ENCODE data around the gene DLGAP5. TPM values are rescaled to one million over a fixed set of nuclear protein-coding genes. Genes with fewer than 3 reads are reported as not detected.

Gene DLGAP5
- total RNA-seq, 2 donors from 2014 or later = 10.5 to 35.9 TPM

DNA sequence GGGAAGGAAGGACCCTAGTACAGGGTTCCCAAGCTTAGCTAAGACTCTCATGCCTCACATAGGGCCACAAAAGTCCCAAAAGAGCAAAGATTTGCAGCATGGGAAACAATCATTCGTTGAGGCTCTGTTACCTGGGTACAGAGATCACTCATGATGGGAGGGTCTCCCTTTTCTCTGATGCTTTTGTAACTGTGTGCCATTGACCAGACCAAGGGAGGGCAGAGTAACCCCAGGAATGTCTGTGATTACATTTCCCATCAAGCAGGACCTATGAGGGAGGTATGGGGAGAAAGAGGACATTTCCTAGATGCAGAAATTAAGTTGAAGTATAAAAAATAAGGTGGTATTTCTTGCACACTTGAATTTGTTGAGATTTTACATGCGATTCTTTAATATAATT is 16.4 kb upstream of the DLGAP5 start:
- DNase-seq = no peak
- no peaks in the 10 kb centered on the region for H3K36me3 ChIP-seq
- intact Hi-C loops (cut with DNase I) = no loop called here
- H3K9me3 ChIP-seq = no peaks in the 10 kb centered on the region
- no peaks in the 10 kb centered on the region for H3K4me1 ChIP-seq
- H3K9ac ChIP-seq (ENCODE audit: low read depth in 2 of 2, low read length in 2 of 2) = no peak overlapping the region
- H3K4me3 ChIP-seq = no peak overlapping the region
- no peak overlapping the region for H3K27ac ChIP-seq
- H3K27me3 ChIP-seq = no peaks in the 10 kb centered on the region
- TF ChIP-seq, protein P1, sequence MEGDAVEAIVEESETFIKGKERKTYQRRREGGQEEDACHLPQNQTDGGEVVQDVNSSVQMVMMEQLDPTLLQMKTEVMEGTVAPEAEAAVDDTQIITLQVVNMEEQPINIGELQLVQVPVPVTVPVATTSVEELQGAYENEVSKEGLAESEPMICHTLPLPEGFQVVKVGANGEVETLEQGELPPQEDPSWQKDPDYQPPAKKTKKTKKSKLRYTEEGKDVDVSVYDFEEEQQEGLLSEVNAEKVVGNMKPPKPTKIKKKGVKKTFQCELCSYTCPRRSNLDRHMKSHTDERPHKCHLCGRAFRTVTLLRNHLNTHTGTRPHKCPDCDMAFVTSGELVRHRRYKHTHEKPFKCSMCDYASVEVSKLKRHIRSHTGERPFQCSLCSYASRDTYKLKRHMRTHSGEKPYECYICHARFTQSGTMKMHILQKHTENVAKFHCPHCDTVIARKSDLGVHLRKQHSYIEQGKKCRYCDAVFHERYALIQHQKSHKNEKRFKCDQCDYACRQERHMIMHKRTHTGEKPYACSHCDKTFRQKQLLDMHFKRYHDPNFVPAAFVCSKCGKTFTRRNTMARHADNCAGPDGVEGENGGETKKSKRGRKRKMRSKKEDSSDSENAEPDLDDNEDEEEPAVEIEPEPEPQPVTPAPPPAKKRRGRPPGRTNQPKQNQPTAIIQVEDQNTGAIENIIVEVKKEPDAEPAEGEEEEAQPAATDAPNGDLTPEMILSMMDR (IDR thresholded peaks at IDR 0.05) = no peak

DNA sequence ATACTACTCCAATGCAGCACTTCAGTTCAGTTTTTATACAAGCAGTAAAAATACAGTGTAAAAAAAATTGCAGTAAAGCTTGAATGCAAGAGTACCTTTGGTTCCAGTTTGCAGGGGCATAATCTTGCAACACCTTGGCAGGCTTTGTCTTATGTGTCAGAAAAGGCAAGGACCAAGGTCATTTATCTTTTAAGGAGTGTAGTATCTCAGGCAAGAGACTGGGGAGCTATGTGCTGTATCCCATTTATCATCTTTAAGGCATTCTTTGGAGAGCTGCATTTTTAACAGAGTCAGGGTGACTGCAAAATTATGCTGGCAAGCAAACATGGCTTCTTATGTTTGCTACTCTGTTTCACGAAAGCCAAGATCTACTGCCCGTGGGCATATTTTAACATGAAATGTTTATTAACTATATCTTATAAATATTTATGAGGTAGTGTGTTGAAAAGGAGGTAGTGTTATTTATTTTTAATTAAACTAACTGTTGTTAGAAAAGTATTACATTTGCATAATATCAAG is 14.8 kb upstream of the DLGAP5 start:
- Histone ChIP-seq H3K9me3 (no peaks in the 10 kb centered on the region), H3K27me3 (no peaks in the 10 kb centered on the region), H3K36me3 (no peaks in the 10 kb centered on the region), H3K27ac (no peak overlapping the region), H3K4me1 (no peaks in the 10 kb centered on the region), H3K9ac (ENCODE audit: low read depth in 2 of 2, low read length in 2 of 2) (no peak overlapping the region), H3K4me3 (no peak overlapping the region)
- intact Hi-C loops (cut with DNase I) = no loop called here
- DNase-seq = no peak
- TF ChIP-seq, protein P1 (IDR thresholded peaks at IDR 0.05) = no peak

DNA sequence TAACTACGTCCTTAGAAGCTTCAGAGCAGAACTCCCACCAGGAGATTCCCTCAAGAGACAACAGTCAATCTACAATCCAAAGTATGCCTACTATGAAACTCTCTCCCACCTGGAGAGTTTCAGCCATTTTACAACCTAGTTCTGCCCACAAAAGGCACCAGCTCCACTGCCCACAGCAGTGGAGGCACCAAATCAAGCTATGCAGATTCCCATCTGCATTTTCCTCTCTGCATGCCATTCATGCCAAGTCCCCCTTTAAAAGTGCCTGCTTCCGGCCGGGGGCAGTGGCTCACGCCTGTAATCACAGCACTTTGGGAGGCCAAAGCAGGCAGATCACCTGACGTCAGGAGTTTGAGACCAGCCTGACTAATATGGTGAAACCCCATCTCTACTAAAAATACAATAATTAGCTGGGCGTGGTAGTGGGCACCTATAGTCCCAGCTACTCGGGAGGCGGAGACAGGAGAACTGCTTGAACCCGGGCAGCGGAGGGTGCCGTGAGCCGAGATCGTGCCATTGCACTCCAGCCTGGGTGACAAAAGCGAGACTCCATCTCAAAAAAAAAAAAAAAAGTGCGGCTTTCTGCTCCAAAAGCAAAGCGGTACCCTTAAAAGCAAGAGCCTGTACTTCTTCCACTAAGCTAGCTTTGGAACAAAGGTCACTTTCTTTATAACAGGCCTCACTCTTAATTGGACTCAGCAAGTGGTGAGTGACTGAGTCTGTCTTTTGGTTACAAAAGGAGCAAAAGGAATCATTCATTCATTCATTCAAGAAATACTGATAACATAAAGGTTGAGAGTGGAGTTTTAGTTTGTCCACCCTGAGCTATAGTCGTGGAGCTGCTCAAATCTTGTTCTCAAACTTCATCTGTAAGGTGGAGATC is 10.1 kb upstream of the DLGAP5 start:
- no peaks in the 10 kb centered on the region for H3K9me3 ChIP-seq
- no peak overlapping the region for H3K4me3 ChIP-seq
- no peak overlapping the region for H3K9ac ChIP-seq (ENCODE audit: low read depth in 2 of 2, low read length in 2 of 2)
- no peak overlapping the region for H3K27ac ChIP-seq
- DNase-seq = no peak
- TF ChIP-seq, protein P1 (IDR thresholded peaks at IDR 0.05) = no peak
- H3K36me3 ChIP-seq = no peaks in the 10 kb centered on the region
- H3K27me3 ChIP-seq = no peaks in the 10 kb centered on the region
- H3K4me1 ChIP-seq = no peaks in the 10 kb centered on the region
- intact Hi-C loops (cut with DNase I) = no loop called here

DNA sequence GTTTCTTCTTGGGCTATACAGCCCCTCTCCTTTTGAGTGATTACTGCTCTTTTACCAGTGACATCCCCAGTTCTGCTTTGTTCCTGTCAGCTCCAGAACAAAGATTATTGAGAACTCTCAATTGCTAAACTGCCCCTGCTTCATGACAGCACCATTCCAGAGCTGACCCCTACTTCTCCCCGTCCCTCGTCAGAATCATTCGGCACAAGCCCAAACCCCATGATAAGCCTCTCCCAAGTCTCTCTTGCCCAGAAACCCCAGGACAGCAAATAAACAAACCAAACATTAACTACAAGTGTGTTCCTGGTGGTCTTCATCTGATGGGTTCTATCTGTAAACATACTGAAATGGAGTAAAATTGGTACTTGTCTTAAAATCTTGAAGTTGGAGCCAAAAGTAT is 9.3 kb upstream of the DLGAP5 start:
- H3K9ac ChIP-seq (ENCODE audit: low read depth in 2 of 2, low read length in 2 of 2) = no peak overlapping the region
- H3K4me3 ChIP-seq = no peak overlapping the region
- intact Hi-C loops (cut with DNase I) = no loop called here

DNA sequence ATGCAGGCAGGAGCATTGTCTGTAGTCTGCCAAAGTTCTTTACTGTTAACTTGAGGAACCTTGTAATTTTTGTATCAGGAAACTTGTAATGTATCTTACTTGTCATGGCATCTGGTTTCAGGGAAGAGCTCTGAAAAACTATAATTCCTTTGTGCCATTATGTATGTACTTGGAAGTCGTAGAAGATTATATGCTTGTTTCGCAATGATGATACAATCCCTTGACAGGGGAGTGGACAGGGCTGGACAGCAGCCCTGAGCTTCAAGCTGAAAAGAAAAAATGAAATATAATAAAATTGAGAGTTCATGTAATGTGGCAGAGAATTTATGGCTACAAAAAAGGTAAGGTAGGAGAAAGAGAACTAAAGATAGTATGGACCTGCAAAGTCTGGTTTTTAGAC is 7.4 kb upstream of the DLGAP5 start:
- intact Hi-C loops (cut with DNase I) = no loop called here
- Histone ChIP-seq H3K27me3 (no peaks in the 10 kb centered on the region), H3K9ac (ENCODE audit: low read depth in 2 of 2, low read length in 2 of 2) (no peak overlapping the region), H3K36me3 (no peaks in the 10 kb centered on the region), H3K4me3 (no peak overlapping the region), H3K9me3 (no peaks in the 10 kb centered on the region), H3K27ac (no peak overlapping the region), H3K4me1 (no peaks in the 10 kb centered on the region)
- DNase-seq = no peak
- TF ChIP-seq, protein P1 (IDR thresholded peaks at IDR 0.05) = no peak

More for the DNA sequence above, 9.3 kb upstream of the DLGAP5 start:
- TF ChIP-seq, protein P1 (IDR thresholded peaks at IDR 0.05) = no peak
- no peak overlapping the region for H3K27ac ChIP-seq
- H3K36me3 ChIP-seq = no peaks in the 10 kb centered on the region
- H3K9me3 ChIP-seq = no peaks in the 10 kb centered on the region
- H3K27me3 ChIP-seq = no peaks in the 10 kb centered on the region
- no peak for DNase-seq
- no peaks in the 10 kb centered on the region for H3K4me1 ChIP-seq
